Measurements from ENCODE around the gene UBE2QL1. TPM values are rescaled to one million over a fixed set of nuclear protein-coding genes. Genes with fewer than 3 reads are reported as not detected.

Gene UBE2QL1
- total RNA-seq, 1 donor, result not detected

- Histone ChIP-seq H3K27me3 (ENCODE audit: insufficient read depth, low read length) (no peaks in the 10 kb centered on the region), H3K4me3 (ENCODE audit: low read length) (no peak overlapping the region), H3K9me3 (ENCODE audit: low read depth, low read length) (no peaks in the 10 kb centered on the region), H3K4me1 (ENCODE audit: insufficient read depth, low read length) (no peaks in the 10 kb centered on the region)
Observed at GRCh38 chr5:6525910-6526309, 77.3 kb downstream of the UBE2QL1 start.

- Histone ChIP-seq H3K9me3 (ENCODE audit: low read depth, low read length) (no peaks in the 10 kb centered on the region), H3K27me3 (ENCODE audit: insufficient read depth, low read length) (no peaks in the 10 kb centered on the region), H3K4me1 (ENCODE audit: insufficient read depth, low read length) (no peaks in the 10 kb centered on the region), H3K4me3 (ENCODE audit: low read length) (no peak overlapping the region)
Observed at GRCh38 chr5:6527749-6528455, 79.2 kb downstream of the UBE2QL1 start.

DNA sequence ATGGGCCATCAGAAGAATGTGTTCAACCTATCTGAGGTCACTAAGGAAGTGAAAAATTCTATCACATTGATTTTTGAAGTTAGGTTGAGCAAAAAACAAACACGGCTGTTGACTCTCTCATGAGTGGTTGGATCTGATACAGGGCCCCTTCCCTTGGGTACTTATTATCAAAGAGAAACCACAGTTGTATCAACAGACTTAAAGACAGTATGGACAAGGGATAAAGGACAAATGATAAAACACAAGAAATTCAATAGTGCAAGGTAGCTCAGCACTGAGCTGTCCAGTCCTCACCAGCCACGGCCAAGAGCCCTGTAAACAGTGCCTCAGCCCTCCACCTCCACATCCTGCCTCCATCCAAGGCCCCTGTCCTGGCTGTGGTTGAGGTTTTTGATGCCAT lies 86.9 kb downstream of the UBE2QL1 start:
- H3K4me3 ChIP-seq (ENCODE audit: low read length), result no peak overlapping the region
- H3K9me3 ChIP-seq (ENCODE audit: low read depth, low read length), result no peaks in the 10 kb centered on the region
- H3K27me3 ChIP-seq (ENCODE audit: insufficient read depth, low read length), result no peaks in the 10 kb centered on the region
- no peaks in the 10 kb centered on the region for H3K4me1 ChIP-seq (ENCODE audit: insufficient read depth, low read length)

DNA sequence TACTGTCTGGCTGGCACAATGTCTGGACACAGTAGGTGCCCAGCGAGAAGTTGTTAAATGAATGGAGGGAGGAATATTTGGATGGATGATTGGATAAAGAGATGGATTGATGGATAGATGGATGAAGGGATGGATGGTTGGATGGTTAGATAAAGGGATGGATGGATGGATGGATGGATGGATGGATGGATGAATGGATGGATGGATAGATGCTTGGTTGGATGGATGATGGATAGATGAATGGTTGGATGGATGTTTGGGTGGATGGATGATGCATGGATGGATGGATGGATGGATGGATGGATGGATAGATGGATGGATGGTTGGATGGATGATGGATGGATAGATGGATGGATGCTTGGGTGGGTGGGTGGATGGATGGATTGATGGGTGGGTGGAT lies 90.4 kb downstream of the UBE2QL1 start:
- no peaks in the 10 kb centered on the region for H3K4me1 ChIP-seq (ENCODE audit: insufficient read depth, low read length)
- no peak overlapping the region for H3K4me3 ChIP-seq (ENCODE audit: low read length)
- H3K27me3 ChIP-seq (ENCODE audit: insufficient read depth, low read length), result no peaks in the 10 kb centered on the region
- no peaks in the 10 kb centered on the region for H3K9me3 ChIP-seq (ENCODE audit: low read depth, low read length)

DNA sequence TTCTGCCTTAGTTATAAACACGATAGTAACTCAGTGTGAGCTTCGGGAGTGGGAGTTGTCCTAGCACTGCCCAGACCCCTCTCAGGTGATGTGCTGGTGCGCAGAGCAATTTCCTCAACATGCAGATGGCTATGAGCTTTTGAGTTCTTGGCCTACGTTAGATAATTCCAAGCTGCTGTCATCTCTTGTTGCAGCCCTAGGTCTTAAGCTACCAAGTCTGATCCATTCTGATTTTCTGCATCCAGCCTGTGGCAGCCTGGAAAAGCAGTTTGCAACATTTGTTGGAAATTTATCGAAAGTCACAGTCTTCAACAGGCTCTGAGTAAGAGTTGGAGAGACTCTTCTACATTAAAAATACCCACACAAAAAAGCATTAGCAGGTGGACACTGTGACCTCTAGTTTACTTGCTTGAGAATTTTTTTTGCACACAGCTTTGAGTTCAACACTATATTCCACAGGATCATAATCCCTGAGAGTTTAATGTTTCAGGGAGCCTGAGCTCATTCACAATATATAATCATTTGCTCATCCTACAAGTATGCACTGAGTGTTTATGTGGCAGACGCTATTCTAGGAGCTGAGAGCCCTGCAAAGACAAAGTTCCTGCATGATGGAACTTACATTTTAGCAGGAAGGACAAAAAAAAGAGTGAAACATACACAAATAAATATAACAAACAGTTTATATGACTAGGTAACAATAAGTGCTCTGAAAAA lies 91.6 kb downstream of the UBE2QL1 start:
- no peaks in the 10 kb centered on the region for H3K4me1 ChIP-seq (ENCODE audit: insufficient read depth, low read length)
- no peak overlapping the region for H3K4me3 ChIP-seq (ENCODE audit: low read length)
- H3K27me3 ChIP-seq (ENCODE audit: insufficient read depth, low read length), result no peaks in the 10 kb centered on the region
- H3K9me3 ChIP-seq (ENCODE audit: low read depth, low read length), result no peaks in the 10 kb centered on the region

DNA sequence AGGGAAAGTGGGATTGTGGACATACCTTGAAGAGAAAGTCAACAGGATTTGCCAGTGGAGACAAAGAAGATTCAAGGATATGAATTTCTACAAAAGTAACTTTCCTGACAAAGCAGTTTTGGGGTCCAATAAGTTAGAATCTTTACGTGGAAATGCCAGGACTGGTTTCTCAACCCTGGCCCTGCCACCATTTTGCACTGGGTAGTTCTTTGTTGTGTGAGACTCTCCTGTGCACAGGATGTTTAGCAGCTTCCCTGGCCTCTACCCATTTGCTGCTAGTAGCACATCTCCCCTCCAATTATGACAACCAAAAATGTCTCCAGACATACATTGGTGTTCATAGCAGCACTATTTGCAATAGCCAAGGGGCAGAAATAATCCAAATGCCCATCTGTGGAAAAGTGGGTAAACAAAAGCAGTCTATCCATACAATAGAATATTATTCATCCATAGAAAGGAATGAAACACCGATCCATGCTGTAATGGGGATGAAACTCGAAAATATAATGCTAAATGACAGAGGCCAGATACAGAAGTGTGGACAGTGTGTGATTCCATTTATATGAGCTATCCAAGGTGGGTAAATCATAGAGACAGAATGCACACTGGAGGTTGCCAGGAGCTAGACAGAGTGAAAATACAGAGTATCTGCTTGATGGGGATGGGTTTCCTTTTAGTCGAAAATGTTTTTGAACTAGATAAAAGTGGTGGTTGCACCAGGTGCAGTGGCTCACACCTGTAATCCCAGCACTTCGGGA lies 92.8 kb downstream of the UBE2QL1 start:
- Histone ChIP-seq H3K9me3 (ENCODE audit: low read depth, low read length) (no peaks in the 10 kb centered on the region), H3K27me3 (ENCODE audit: insufficient read depth, low read length) (no peaks in the 10 kb centered on the region)

GRCh38 chr5:6542421-6543345 lies 94.0 kb downstream of the UBE2QL1 start:
- Histone ChIP-seq H3K27me3 (ENCODE audit: insufficient read depth, low read length) (no peaks in the 10 kb centered on the region), H3K4me1 (ENCODE audit: insufficient read depth, low read length) (no peaks in the 10 kb centered on the region), H3K4me3 (ENCODE audit: low read length) (no peak overlapping the region), H3K9me3 (ENCODE audit: low read depth, low read length) (no peaks in the 10 kb centered on the region)

More for the DNA sequence above, 92.8 kb downstream of the UBE2QL1 start:
- Histone ChIP-seq H3K4me1 (ENCODE audit: insufficient read depth, low read length) (no peaks in the 10 kb centered on the region), H3K4me3 (ENCODE audit: low read length) (no peak overlapping the region)

- Histone ChIP-seq H3K27me3 (ENCODE audit: insufficient read depth, low read length) (no peaks in the 10 kb centered on the region), H3K4me3 (ENCODE audit: low read length) (no peak overlapping the region), H3K4me1 (ENCODE audit: insufficient read depth, low read length) (no peaks in the 10 kb centered on the region), H3K9me3 (ENCODE audit: low read depth, low read length) (no peaks in the 10 kb centered on the region)
Observed at GRCh38 chr5:6543346-6543730, 94.7 kb downstream of the UBE2QL1 start.

GRCh38 chr5:6543830-6544560 lies 95.3 kb downstream of the UBE2QL1 start:
- Histone ChIP-seq H3K9me3 (ENCODE audit: low read depth, low read length) (no peaks in the 10 kb centered on the region), H3K4me3 (ENCODE audit: low read length) (no peak overlapping the region)

More at GRCh38 chr5:6543830-6544560, 95.3 kb downstream of the UBE2QL1 start:
- Histone ChIP-seq H3K27me3 (ENCODE audit: insufficient read depth, low read length) (no peaks in the 10 kb centered on the region), H3K4me1 (ENCODE audit: insufficient read depth, low read length) (no peaks in the 10 kb centered on the region)

Other genes starting within 250 kb of the UBE2QL1 start
- 32.6 TPM for gene MED10, start 70.3 kb upstream of the UBE2QL1 start, total RNA-seq
- 36.0 TPM for gene NSUN2, start 184.2 kb downstream of the UBE2QL1 start, total RNA-seq
- gene SRD5A1, start 184.6 kb downstream of the UBE2QL1 start, total RNA-seq, result 8.8 TPM